Measurements from ENCODE around the gene GLIPR2.
"Not testable (repeated sequence)": the region's sequence is repeated elsewhere in the genome, so short reads cannot be mapped to it uniquely, and the experiment has no call there.

GLIPR2 gene

GRCh38 chr9:36136272-36136893 lies at the start of gene GLIPR2:
TSS of gene GLIPR2 (plus strand) at chr9:36136733. CDS start at chr9:36136779, 46 bp downstream.
- DNase-seq = peak; percentile 92

GRCh38 chr9:36087054-36087453 lies 49.5 kb upstream of the GLIPR2 start:
- DNase-seq = not testable (repeated sequence)

GRCh38 chr9:36088020-36088419 lies 48.5 kb upstream of the GLIPR2 start:
- no peak for DNase-seq

- peak; percentile 22 for DNase-seq
Measured at GRCh38 chr9:36091026-36091953, 45.2 kb upstream of the GLIPR2 start.

GRCh38 chr9:36092014-36092413 lies 44.5 kb upstream of the GLIPR2 start:
- no peak for DNase-seq

- DNase-seq = peak; percentile 25
Measured at GRCh38 chr9:36092509-36093215, 43.9 kb upstream of the GLIPR2 start.

GRCh38 chr9:36093384-36093783 lies 43.1 kb upstream of the GLIPR2 start:
- no peak for DNase-seq

GRCh38 chr9:36099718-36100117 lies 36.8 kb upstream of the GLIPR2 start:
- DNase-seq = no peak

GRCh38 chr9:36100532-36100931 lies 36.0 kb upstream of the GLIPR2 start:
- DNase-seq = no peak

GRCh38 chr9:36101916-36102741 lies 34.4 kb upstream of the GLIPR2 start:
- peak; percentile 17 for DNase-seq

- DNase-seq = peak; percentile 94
Measured at GRCh38 chr9:36102742-36103495, 33.6 kb upstream of the GLIPR2 start.

- no peak for DNase-seq
Measured at GRCh38 chr9:36109071-36109470, 27.5 kb upstream of the GLIPR2 start.

- DNase-seq = no peak
Measured at GRCh38 chr9:36110434-36110833, 26.1 kb upstream of the GLIPR2 start.

GRCh38 chr9:36112516-36112915 lies 24.0 kb upstream of the GLIPR2 start:
- no peak for DNase-seq

GRCh38 chr9:36113999-36114398 lies 22.5 kb upstream of the GLIPR2 start:
- no peak for DNase-seq

- DNase-seq = no peak
Measured at GRCh38 chr9:36116593-36116992, 19.9 kb upstream of the GLIPR2 start.

GRCh38 chr9:36118201-36118600 lies 18.3 kb upstream of the GLIPR2 start:
- DNase-seq = no peak

- DNase-seq = no peak
Measured at GRCh38 chr9:36118706-36119105, 17.8 kb upstream of the GLIPR2 start.

GRCh38 chr9:36119476-36119875 lies 17.1 kb upstream of the GLIPR2 start:
- no peak for DNase-seq

- DNase-seq = peak; percentile 67
Measured at GRCh38 chr9:36120705-36121104, 15.8 kb upstream of the GLIPR2 start.

GRCh38 chr9:36121971-36122370 lies 14.6 kb upstream of the GLIPR2 start:
- DNase-seq = no peak

GRCh38 chr9:36123515-36123914 lies 13.0 kb upstream of the GLIPR2 start:
- no peak for DNase-seq

All from hematopoietic multipotent progenitor cell treated with erythropoietin and hydrocortisone succinate and interleukin-3 and kit ligand, for 4 days (in vitro differentiated cells).